Lower leg skin (tissue), 3 donors: ENCODE results near the gene KRTAP10-3.

Experiments used
- CTCF ChIP-seq, 3 donors: fragments of 450-650 bp; IDR thresholded peaks; one replicate each; pipeline ENCODE4 v1.5.1; 2016; ENCODE audit warnings: antibody characterized with exemption in 3 of 3, mild to moderate bottlenecking in 3 of 3, moderate library complexity in 2 of 3
- POLR2A ChIP-seq, 2 donors: fragments of 450-650 bp; IDR thresholded peaks; one replicate each; pipeline ENCODE4 v1.6.1; 2016 to 2017; ENCODE audit warnings: antibody characterized with exemption in 2 of 2, mild to moderate bottlenecking in 1 of 2, moderate library complexity in 1 of 2

- TF ChIP-seq POLR2A (IDR thresholded peaks at IDR 0.05), result no peak
- TF ChIP-seq CTCF (IDR thresholded peaks at IDR 0.05), result no peak
These were observed 43.2 kb upstream of the KRTAP10-3 start for GRCh38 chr21:44601596-44602462.
